ENCODE measurements around the gene AMBP. TPM values are rescaled to one million over a fixed set of nuclear protein-coding genes. Genes with fewer than 3 reads are reported as not detected.
A peak's percentile ranks its signal among the peaks of the same experiment; 100 is the strongest.

AMBP gene
- total RNA-seq, 2 donors from 2014 or later = 0.68 to 2.9 TPM

- Histone ChIP-seq H3K9me3 (ENCODE audit: control insufficient read depth, low read length) (no peaks in the 10 kb centered on the region), H3K27ac (ENCODE audit: low read depth, low read length) (no peak overlapping the region), H3K4me1 (ENCODE audit: control insufficient read depth, insufficient read depth, low read length) (peaks cover 2% of the 10 kb centered on the region), H3K4me3 (ENCODE audit: low read length) (no peak overlapping the region), H3K36me3 (ENCODE audit: control insufficient read depth, insufficient read depth, low read length) (no peaks in the 10 kb centered on the region), H3K9ac (ENCODE audit: extremely low read depth, low read length, poor library complexity, severe bottlenecking) (no peak overlapping the region), H3K27me3 (ENCODE audit: control insufficient read depth, insufficient read depth, low read length, poor library complexity, severe bottlenecking) (no peaks in the 10 kb centered on the region)
- WGBS, 2 experiments (ENCODE audit: insufficient coverage in 1 of 2, insufficient read length in 1 of 2) = 92 to 100% methylated on average over 2 to 8 of the region's 8 CpGs
- H3K4me1 Mint-ChIP-seq = peaks cover 14% of the 10 kb centered on the region
- H3K36me3 Mint-ChIP-seq (ENCODE audit: low read depth) = no peaks in the 10 kb centered on the region
- peak; percentile 29 for DNase-seq
- H3K4me3 Mint-ChIP-seq = no peak overlapping the region
- peaks cover 4% of the 10 kb centered on the region for H3K27me3 Mint-ChIP-seq (ENCODE audit: insufficient read depth)
- no peak for TF ChIP-seq CTCF (conservative IDR thresholded peaks at IDR 0.05)
- H3K27ac Mint-ChIP-seq = no peak overlapping the region
- no peaks in the 10 kb centered on the region for H3K9me3 Mint-ChIP-seq
These were observed 12.8 kb downstream of the AMBP start for GRCh38 chr9:114065304-114065703.

- Mint-ChIP-seq H3K4me3 (no peak overlapping the region), H3K36me3 (ENCODE audit: low read depth) (no peaks in the 10 kb centered on the region), H3K9me3 (no peaks in the 10 kb centered on the region), H3K4me1 (peaks cover 11% of the 10 kb centered on the region), H3K27ac (no peak overlapping the region), H3K27me3 (ENCODE audit: insufficient read depth) (peaks cover 4% of the 10 kb centered on the region)
- Histone ChIP-seq H3K4me3 (ENCODE audit: low read length) (no peak overlapping the region), H3K27me3 (ENCODE audit: control insufficient read depth, insufficient read depth, low read length, poor library complexity, severe bottlenecking) (no peaks in the 10 kb centered on the region), H3K9ac (ENCODE audit: extremely low read depth, low read length, poor library complexity, severe bottlenecking) (no peak overlapping the region), H3K9me3 (ENCODE audit: control insufficient read depth, low read length) (no peaks in the 10 kb centered on the region), H3K4me1 (ENCODE audit: control insufficient read depth, insufficient read depth, low read length) (peaks cover 2% of the 10 kb centered on the region), H3K36me3 (ENCODE audit: control insufficient read depth, insufficient read depth, low read length) (no peaks in the 10 kb centered on the region), H3K27ac (ENCODE audit: low read depth, low read length) (no peak overlapping the region)
- no peak for TF ChIP-seq CTCF (conservative IDR thresholded peaks at IDR 0.05)
- WGBS, 2 experiments (ENCODE audit: insufficient coverage in 1 of 2, insufficient read length in 1 of 2) = 79 to 89% methylated on average over 2 to 4 of the region's 4 CpGs
- peak; percentile 29 for DNase-seq
These were observed 16.1 kb downstream of the AMBP start for GRCh38 chr9:114061830-114062474.

- Mint-ChIP-seq H3K9me3 (no peaks in the 10 kb centered on the region), H3K27ac (no peak overlapping the region), H3K4me3 (no peak overlapping the region), H3K4me1 (peaks cover 18% of the 10 kb centered on the region), H3K36me3 (ENCODE audit: low read depth) (no peaks in the 10 kb centered on the region), H3K27me3 (ENCODE audit: insufficient read depth) (peaks cover 4% of the 10 kb centered on the region)
- peak; percentile 38 for DNase-seq
- Histone ChIP-seq H3K9ac (ENCODE audit: extremely low read depth, low read length, poor library complexity, severe bottlenecking) (no peak overlapping the region), H3K9me3 (ENCODE audit: control insufficient read depth, low read length) (no peaks in the 10 kb centered on the region), H3K4me3 (ENCODE audit: low read length) (no peak overlapping the region), H3K36me3 (ENCODE audit: control insufficient read depth, insufficient read depth, low read length) (no peaks in the 10 kb centered on the region), H3K27ac (ENCODE audit: low read depth, low read length) (no peak overlapping the region), H3K27me3 (ENCODE audit: control insufficient read depth, insufficient read depth, low read length, poor library complexity, severe bottlenecking) (no peaks in the 10 kb centered on the region), H3K4me1 (ENCODE audit: control insufficient read depth, insufficient read depth, low read length) (peaks cover 2% of the 10 kb centered on the region)
- TF ChIP-seq CTCF (conservative IDR thresholded peaks at IDR 0.05) = no peak
- 93 to 98% methylated on average over 11 to 12 of the region's 12 CpGs for WGBS, 2 experiments (ENCODE audit: insufficient coverage in 1 of 2, insufficient read length in 1 of 2)
These were observed 16.8 kb downstream of the AMBP start for GRCh38 chr9:114061292-114061691.
